ENCODE data around the gene ASB6.

The ASB6 gene

GRCh38 chr9:129624168-129624759 is 17.7 kb downstream of the ASB6 start:
- DNase-seq, result peak; percentile 83

- DNase-seq, result peak; percentile 4
Observed at GRCh38 chr9:129623331-129623730, 18.6 kb downstream of the ASB6 start.

- no peak for DNase-seq
Observed at GRCh38 chr9:129620669-129621295, 21.2 kb downstream of the ASB6 start, which contains the start of gene C9orf50. Gene C9orf50, minus strand, starts transcription at chr9:129621101. Its CDS starts 527 bp downstream, at chr9:129620574.

- DNase-seq, result no peak
Observed at GRCh38 chr9:129619787-129620668, 21.9 kb downstream of the ASB6 start.

DNA sequence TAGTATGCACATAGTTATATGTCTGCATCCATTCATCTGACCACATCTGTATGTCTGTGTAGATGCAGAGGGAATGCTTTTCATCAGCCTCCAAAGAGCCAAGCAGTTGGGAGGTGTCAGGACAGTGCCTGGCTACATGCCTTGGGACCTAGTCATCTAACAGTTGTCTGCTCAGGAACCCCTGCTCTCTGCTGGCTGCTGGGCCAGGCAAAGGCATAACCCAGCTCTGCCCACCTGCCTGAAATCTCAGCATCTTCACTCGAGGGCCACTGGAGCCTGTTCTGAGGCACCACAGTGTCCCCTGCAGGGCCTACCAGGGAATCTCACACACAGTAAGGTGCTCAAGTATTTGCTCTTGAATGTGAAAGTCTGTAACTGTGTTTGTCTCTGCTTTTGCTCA is 24.8 kb downstream of the ASB6 start:
- peak; percentile 19 for DNase-seq

DNA sequence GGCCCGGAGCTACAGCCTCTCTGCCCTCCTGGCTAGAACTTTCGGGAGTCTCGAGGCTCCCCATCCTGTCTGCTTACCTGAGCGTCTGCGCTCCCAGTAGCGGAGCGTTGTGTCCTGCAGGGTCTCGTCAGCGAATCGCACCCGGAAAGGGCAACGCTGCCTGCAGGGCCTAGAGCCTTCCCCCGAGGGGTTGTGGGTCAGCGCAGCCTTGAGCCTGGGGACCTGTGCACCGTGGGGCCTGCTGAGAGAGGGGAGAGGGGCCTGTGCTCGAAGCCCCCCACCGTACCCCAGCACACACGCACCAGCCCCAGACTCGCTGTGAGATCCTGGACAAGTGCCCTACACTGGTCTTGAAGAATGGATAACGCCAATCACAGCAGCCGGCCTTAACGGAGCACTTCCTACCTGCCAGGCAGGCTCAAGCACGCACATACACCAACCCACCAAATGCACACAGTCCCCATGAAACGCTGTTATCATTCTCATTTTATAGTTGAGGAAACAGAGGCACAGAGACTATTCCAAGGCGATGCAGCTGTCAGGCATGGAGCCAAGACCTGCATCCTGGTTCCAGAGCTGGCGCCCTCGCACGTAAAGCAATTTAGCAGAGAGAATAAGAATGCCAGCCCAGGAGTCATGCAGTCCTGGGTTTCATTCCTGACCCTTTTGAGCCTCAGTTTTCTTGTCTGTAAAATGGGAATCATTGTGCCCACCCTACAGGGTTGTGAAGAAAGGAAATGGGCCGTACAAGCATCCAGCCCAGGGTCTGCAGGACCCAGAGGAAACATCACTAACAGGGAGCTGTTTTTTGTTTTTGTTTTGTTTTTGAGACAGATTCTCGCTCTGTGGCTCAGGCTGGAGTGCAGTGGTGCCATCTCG is 26.3 kb downstream of the ASB6 start:
- no peak for DNase-seq

- DNase-seq, result no peak
Observed at GRCh38 chr9:129614932-129615331, 27.0 kb downstream of the ASB6 start.

- no peak for DNase-seq
Observed at GRCh38 chr9:129613520-129614175, 28.3 kb downstream of the ASB6 start.

DNA sequence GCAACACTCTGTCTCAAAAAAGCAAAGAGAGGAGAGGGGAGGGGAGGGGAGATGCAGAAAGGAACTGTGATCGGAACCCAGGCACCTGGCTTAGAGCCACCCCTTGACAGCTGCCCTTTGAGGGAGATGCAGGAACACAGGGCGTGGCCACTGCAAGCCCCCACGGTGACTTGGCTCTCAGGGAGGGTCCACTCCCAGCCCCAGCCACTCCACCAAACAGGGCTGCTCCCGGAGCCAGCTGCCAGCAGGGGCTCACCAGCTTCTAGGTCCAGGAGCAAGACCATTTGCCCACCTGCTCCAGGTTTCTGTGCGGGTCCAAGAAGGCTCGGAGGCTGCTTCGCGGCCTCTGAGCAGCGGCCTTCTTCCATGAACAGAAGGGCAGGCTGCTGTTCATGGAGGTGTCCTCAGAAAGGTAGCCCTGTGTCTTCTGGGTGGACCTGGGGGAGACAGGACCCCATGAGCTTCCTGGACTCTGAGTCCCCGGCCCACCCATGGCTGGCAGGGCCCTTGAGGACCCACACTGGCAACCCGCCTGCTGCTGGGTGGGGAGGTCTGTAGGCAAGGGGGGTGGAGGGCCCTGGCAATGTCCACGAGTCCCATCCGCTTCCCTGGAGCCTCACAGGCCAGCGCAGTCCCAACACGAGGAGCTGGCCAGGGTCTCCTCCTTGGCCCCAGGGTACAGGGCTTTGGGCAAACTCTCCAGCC is 29.0 kb downstream of the ASB6 start:
- no peak for DNase-seq

GRCh38 chr9:129612123-129612522 is 29.8 kb downstream of the ASB6 start:
- no peak for DNase-seq

DNA sequence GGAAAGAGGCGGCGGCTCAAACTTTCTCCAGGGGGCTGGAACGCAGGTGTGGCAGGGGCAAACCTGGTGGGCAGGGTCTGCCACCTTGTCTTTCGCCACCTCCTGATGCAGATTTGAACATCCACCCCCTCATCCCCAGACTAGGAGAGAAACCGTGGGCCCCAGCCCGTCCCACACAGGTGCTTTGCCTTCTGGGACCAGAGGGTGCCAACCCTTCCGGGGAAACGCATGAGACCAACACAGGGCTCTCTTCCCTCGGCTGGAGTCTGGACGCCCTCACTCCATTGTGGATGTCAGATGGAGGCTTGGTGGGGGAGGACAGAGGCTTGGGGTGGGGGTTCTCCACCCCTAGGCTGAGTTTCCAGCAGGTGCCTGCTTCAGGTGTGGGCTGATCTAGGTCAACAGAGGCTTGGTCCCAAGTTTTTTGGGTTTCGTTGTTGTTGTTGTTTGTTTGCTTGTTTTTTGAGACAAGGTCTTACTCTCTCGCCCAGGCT is 30.6 kb downstream of the ASB6 start:
- DNase-seq, result no peak

DNA sequence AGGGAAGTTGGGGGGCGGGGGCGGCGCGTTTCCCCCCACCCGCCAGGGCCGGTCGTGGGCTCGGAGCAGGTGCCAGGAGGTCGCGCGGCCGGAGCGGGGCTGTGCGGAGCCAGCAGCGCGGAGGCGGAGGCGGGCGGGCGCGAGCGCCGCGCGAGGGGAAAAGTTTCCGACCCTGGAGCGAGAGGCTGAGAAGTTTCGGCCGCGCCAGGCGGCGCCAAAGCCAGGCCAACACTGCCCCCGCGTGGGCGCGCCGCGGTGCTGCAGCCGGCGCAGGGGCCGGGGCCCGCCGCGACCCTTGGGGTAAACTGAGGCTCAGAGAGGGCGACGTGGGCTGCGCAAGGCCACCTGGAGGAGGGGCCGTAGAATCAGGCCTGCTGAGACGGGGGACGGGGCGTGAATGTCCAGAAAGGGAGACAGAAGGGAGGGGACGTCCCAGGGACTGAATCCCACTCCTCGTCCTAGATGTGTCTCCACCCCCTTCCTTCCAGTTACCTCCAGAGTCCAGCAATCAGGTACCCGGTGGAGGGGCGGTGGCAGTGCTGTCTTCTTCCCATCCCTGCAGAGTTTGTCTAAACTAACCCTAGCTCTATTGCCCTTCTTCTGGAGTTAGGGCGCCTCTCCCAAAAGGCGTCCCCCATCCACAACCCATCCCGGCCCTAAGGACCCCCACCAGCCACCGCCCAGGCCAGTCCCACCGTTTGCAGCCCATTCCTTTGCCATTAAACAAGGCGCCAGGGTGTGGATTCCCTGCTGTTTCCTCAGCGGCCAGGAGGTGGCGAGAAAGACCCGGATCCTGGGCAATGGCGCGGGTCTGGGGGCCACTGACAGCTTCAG is 31.3 kb downstream of the ASB6 start:
- peak; percentile 74 for DNase-seq

- no peak for DNase-seq
Observed at GRCh38 chr9:129610213-129610472, 31.8 kb downstream of the ASB6 start.

- peak; percentile 19 for DNase-seq
Observed at GRCh38 chr9:129609486-129610212, 32.3 kb downstream of the ASB6 start.

DNA sequence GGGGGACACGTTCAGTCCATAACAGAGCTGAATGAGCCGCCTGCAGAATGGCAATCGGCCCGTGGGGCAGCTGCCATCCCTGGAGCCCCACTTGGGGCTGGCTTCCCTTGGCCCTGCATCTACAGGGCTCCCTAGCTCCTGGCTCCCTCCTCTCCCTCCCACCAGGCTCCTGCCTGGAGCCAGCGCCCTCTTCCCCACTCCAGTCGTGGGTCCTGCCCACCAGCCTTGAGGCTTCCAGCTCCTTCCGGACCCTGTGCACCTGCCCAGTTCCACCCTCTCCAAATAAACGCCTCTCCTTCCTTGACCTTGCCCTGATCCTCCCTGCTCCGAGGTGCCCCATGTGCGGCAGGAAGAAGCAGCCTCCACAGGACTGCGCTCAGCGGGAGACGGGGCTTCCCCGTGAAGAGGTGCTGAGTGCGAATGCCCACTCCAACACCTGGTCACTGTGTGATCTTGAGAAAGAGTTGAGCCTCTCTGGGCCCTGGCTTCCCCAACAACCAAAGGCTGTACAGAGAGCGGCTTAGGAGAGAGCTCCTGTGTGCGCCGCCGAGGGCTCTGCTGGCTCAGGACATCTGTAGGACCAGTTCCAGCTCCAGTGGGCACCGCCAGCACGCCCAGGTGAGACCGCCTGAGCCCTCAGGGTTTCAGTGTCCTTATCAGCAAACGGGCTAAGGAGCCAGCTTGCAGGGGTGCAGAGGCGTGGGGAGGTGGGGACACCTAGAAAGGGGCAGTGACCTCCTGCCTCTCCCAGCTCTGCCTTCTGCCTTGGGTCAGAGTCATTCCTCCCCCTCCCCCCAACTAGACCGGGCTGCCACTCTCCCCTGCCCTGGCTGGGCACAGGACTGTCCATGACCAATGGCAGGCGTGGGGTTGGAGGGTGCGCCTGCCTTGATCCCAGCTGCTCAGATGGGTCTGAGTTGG is 33.1 kb downstream of the ASB6 start:
- peak; percentile 11 for DNase-seq

GRCh38 chr9:129607027-129607387 is 34.9 kb downstream of the ASB6 start:
- no peak for DNase-seq

- no peak for DNase-seq
Observed at GRCh38 chr9:129606161-129607026, 35.6 kb downstream of the ASB6 start.

GRCh38 chr9:129604766-129605163 is 37.2 kb downstream of the ASB6 start:
- no peak for DNase-seq

All from OCI-M1 (cell line).